K562 (cell line): ENCODE measurements around the gene UTP14C. TPM values are rescaled to one million over a fixed set of nuclear protein-coding genes. Genes with fewer than 3 reads are reported as not detected.

ENCODE experiments used
- ATAC-seq: fragments of 200-7000 bp; cut with Tn5 transposase; 3 replicates; pipeline ENCODE4 v1.9.1; 2020; ENCODE audit warnings: moderate library complexity
- BruUV-seq: library from RNA; stranded (reverse); fragments of 400-500 nt; replicated peaks from 2 replicates; lab custom pipeline; 2021; lab: Mats Ljungman, UMichigan
- CTCF ChIA-PET: fragments of 300-600 bp; formaldehyde crosslinking; extraction: SDS; loops from one replicate; lab custom pipeline; 2021; ENCODE audit warnings: low intra/inter-chr PET ratio; lab: Yijun Ruan, JAX
- POLR2A ChIA-PET: fragments of 300-600, 350-650 bp; sonication (Branson Sonifier 250); formaldehyde crosslinking; extraction: SDS; loops from one replicate; lab custom pipeline; 2021; ENCODE audit warnings: antibody characterized with exemption, inconsistent platforms; lab: Yijun Ruan, JAX
- DNase-seq, 4 experiments: peaks; one replicate each; pipeline versions ENCODE4 v3.0.0 to v3.0.0-alpha.2; 2011 to 2018; ENCODE audit warnings: low spot score in 3 of 4, mixed read lengths in 3 of 4; ENCODE audit errors: extremely low read depth in 1 of 4
- FAIRE-seq: peaks from 2 replicates; lab custom pipeline; 2011; peaks lifted over from hg19 to GRCh38; lab: Jason Lieb, UNC
- H2AFZ ChIP-seq: 2 replicates; pipeline ENCODE4 v1.6.0; 2011; ENCODE audit warnings: low read depth, low read length, control low read depth, inconsistent platforms
- H3K27ac ChIP-seq: fragments of 200-600 bp; 3 replicates; pipeline ENCODE4 v1.8.0; 2011; ENCODE audit warnings: low read depth, mild to moderate bottlenecking, control low read depth, inconsistent platforms, low read length, moderate library complexity, mixed read lengths; ENCODE audit errors: extremely low read depth
- H3K27me3 ChIP-seq, 2 experiments: fragments of 300-600 bp in 1 of 2; 2 replicates in 1 of 2; 3 replicates in 1 of 2; pipeline versions ENCODE4 v1.6.0 to v1.8.0; 2011; ENCODE audit warnings: inconsistent platforms in 2 of 2, low read length in 2 of 2, mild to moderate bottlenecking in 1 of 2, mixed read lengths in 1 of 2, moderate library complexity in 1 of 2; ENCODE audit not compliant: control insufficient read depth in 2 of 2, insufficient read depth in 2 of 2
- H3K36me3 ChIP-seq: fragments of 300-600 bp; 3 replicates; pipeline ENCODE4 v1.8.0; 2011; ENCODE audit warnings: mild to moderate bottlenecking, low read length, inconsistent platforms; ENCODE audit not compliant: control insufficient read depth, insufficient read depth
- H3K4me1 ChIP-seq, 2 experiments: fragments of 200-600 bp in 1 of 2; replicated peaks in 1 of 2; 2 replicates in 1 of 2; 3 replicates in 1 of 2; pipeline versions ENCODE4 v1.5.1 to v1.8.0; 2011; ENCODE audit warnings: inconsistent platforms in 2 of 2, low read length in 2 of 2, mild to moderate bottlenecking in 1 of 2, mixed read lengths in 1 of 2, moderate library complexity in 1 of 2; ENCODE audit not compliant: control insufficient read depth in 2 of 2, insufficient read depth in 2 of 2
- H3K4me2 ChIP-seq: 2 replicates; pipeline ENCODE4 v1.6.1; 2011; ENCODE audit warnings: low read length, control low read depth, inconsistent platforms, mixed read lengths; ENCODE audit not compliant: insufficient read depth
- H3K4me3 ChIP-seq: fragments of 200-600 bp; sonication (generic), shearing (Covaris generic); 2 replicates; pipeline ENCODE4 v1.5.1; 2016; ENCODE audit warnings: control low read depth, inconsistent platforms
- H3K79me2 ChIP-seq: fragments of 200-600 bp; 3 replicates; pipeline ENCODE4 v1.8.0; 2011; ENCODE audit warnings: low read length, inconsistent platforms; ENCODE audit not compliant: control insufficient read depth, insufficient read depth
- H3K9ac ChIP-seq, 2 experiments: 2 replicates each; pipeline versions ENCODE4 v1.6.0 to v1.6.1; 2011; ENCODE audit warnings: low read depth in 2 of 2, low read length in 2 of 2, control low read depth in 1 of 2, inconsistent platforms in 1 of 2, mild to moderate bottlenecking in 1 of 2, mixed read lengths in 1 of 2; ENCODE audit not compliant: insufficient read depth in 1 of 2
- H3K9me1 ChIP-seq: one replicate; pipeline ENCODE4 v1.6.0; 2011; ENCODE audit warnings: inconsistent platforms, mild to moderate bottlenecking, low read length, moderate library complexity; ENCODE audit not compliant: control insufficient read depth, insufficient read depth
- H3K9me3 ChIP-seq: replicated peaks from 2 replicates; pipeline ENCODE4 v1.5.1; 2011; ENCODE audit warnings: low read depth, low read length, inconsistent platforms; ENCODE audit not compliant: control insufficient read depth, insufficient read depth
- H4K20me1 ChIP-seq: replicated peaks from 2 replicates; pipeline ENCODE4 v1.6.1; 2011; ENCODE audit warnings: low read length, inconsistent platforms, mixed read lengths; ENCODE audit not compliant: control insufficient read depth, insufficient read depth
- CAMTA2 ChIP-seq: fragments of 250-450 bp; sonication (Bioruptor Pico); conservative IDR thresholded peaks from 2 replicates; pipeline ENCODE4 v1.5.1; 2022
- HMG20B ChIP-seq: fragments of 250-450 bp; sonication (Bioruptor Pico); IDR thresholded peaks from 2 replicates; pipeline ENCODE4 v1.5.0; 2021; ENCODE audit warnings: mild to moderate bottlenecking
- KDM1A ChIP-seq, 2 experiments: fragments of 450-650 bp; IDR thresholded peaks; 2 replicates each; pipeline ENCODE4 v1.6.1; 2016; ENCODE audit warnings: mild to moderate bottlenecking in 2 of 2
- MAFK ChIP-seq: IDR thresholded peaks from 2 replicates; pipeline ENCODE4 v1.6.1; 2011; ENCODE audit warnings: low read length, improper control_type of control experiment
- PTBP1 ChIP-seq: fragments of 200-400 bp; formaldehyde crosslinking; IDR thresholded peaks from 2 replicates; pipeline ENCODE4 v1.6.1; 2017; ENCODE audit warnings: low read depth, low read length
- PTTG1 ChIP-seq: fragments of 450-650 bp; IDR thresholded peaks from 2 replicates; pipeline ENCODE4 v1.6.1; 2016; ENCODE audit warnings: low read depth, mild to moderate bottlenecking, missing genetic modification characterization, missing compliant biosample characterization
- TEAD2 ChIP-seq: fragments of 450-650 bp; IDR thresholded peaks from 2 replicates; pipeline ENCODE4 v1.6.1; 2016; ENCODE audit warnings: missing genetic modification characterization, control low read depth, missing compliant biosample characterization
- TRIM24 ChIP-seq, 2 experiments: fragments of 450-650 bp; IDR thresholded peaks; 2 replicates each; pipeline ENCODE4 v1.6.1; 2016
- VEZF1 ChIP-seq: fragments of 200-800 bp; sonication (Bioruptor generic); IDR thresholded peaks from 2 replicates; pipeline ENCODE4 v1.6.1; 2017; ENCODE audit warnings: missing genetic modification characterization, missing compliant biosample characterization
- ZMIZ1 ChIP-seq, 2 experiments: fragments of 150-350 bp in 1 of 2; IDR thresholded peaks; 2 replicates each; pipeline ENCODE4 v1.6.1; 2012 to 2016; ENCODE audit warnings: low read depth in 2 of 2, low read length in 2 of 2, mild to moderate bottlenecking in 1 of 2, moderate library complexity in 1 of 2
- ZNF184 ChIP-seq: sonication (generic); formaldehyde crosslinking; IDR thresholded peaks from 2 replicates; pipeline ENCODE4 v1.5.0; 2020; ENCODE audit warnings: missing genetic modification reagents
- ZNF324 ChIP-seq: fragments of 250-450 bp; sonication (Bioruptor Pico); IDR thresholded peaks from 2 replicates; pipeline ENCODE4 v1.4.0; 2020; ENCODE audit warnings: mild to moderate bottlenecking
- WGBS: fragments of 100-300 bp; shearing (Covaris generic); methylation state at CpG from one replicate; pipeline ENCODE4 v1.1.6; 2016; ENCODE audit warnings: low coverage, mixed read lengths; ENCODE audit not compliant: insufficient coverage; ENCODE audit errors: missing lambda C conversion rate; 5-methylcytosine and 5-hydroxymethylcytosine counted together
- in situ Hi-C: fragments of 300-500 bp; cut with MboI; formaldehyde crosslinking; loops from 4 replicates; pipeline ENCODE4 v1.15.0; 2018; ENCODE audit warnings: inconsistent platforms, mixed read lengths
- intact Hi-C: fragments of 100-400 bp; cut with micrococcal nuclease; formaldehyde crosslinking; loops from 2 replicates; pipeline ENCODE4 v1.14.2; 2022
- polyA plus RNA-seq, 8 experiments: library from polyadenylated mRNA; depleted of rRNA in 4 of 8; stranded (reverse) in 5 of 8; unstranded in 3 of 8; fragments of >200 nt; fragmentation: Nextera tagmentation in 2 of 8; fragmentation: Illumina TruSeq in 1 of 8; extraction: Ambion mirVana in 2 of 8; extraction: Trizol in 1 of 8; gene quantifications; 2 replicates each; pipeline versions ENCODE4 v1.2.1 to v1.2.3, GENCODE V29; 2011 to 2014; ENCODE audit warnings: inconsistent platforms in 1 of 8, missing spikeins in 1 of 8
- total RNA-seq, 7 experiments: library from RNA; depleted of rRNA in 6 of 7; stranded (reverse); fragments of >200 nt in 6 of 7; fragmentation: Illumina TruSeq in 2 of 7; extraction: Trizol in 2 of 7; gene quantifications; 2 replicates each; pipeline versions ENCODE4 v1.2.1 to v1.2.3, GENCODE V29; 2011 to 2021; ENCODE audit warnings: low replicate concordance in 1 of 7

Gene UTP14C
- total and polyA plus RNA-seq, 9 of the 15 experiments (the other 6 are each of a cell fraction or from before 2014, with no cell fraction given): 3.4 to 10.3 (median 6.0) TPM

DNA sequence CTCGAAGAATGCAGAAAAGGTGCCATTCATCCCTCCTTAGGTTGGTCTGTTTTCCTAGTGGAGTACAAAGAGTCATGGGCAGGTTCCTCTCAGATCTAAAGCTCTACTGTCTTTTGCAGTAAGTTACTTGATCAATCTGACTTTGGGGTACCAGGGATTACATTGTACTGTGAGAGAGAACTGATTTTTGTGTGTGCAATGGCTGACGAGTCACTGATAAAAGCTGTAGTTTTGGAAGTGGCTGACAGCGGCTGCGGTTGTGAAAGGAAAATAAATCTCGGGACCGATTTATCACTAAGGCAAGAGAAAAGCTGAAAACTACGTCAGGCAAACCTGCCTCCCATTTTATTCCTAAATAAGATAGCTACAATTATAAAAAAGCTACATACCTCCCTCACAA, 26.9 kb downstream of the UTP14C start:
- Histone ChIP-seq H3K27me3 (no peaks in the 10 kb centered on the region), H3K36me3 (no peaks in the 10 kb centered on the region), H3K4me2 (no peak overlapping the region), H3K79me2 (no peaks in the 10 kb centered on the region), H4K20me1 (no peaks in the 10 kb centered on the region), H3K27ac (no peak overlapping the region), H3K9me1 (no peaks in the 10 kb centered on the region), H2AFZ (no peak overlapping the region), H3K9me3 (no peaks in the 10 kb centered on the region), H3K4me3 (no peak overlapping the region), H3K4me1 (no peaks in the 10 kb centered on the region), H3K9ac (no peak overlapping the region)
- DNase-seq (no peak), FAIRE-seq (no peak), ATAC-seq (no peak)
- in situ Hi-C loops: no loop called here
- POLR2A ChIA-PET: interaction anchor here (0.7 kb wide), 1 partner anchor 52 kb away, joined by 3 read pairs; no protein-coding TSS in a partner anchor
- no peak for TF ChIP-seq ZNF184 (CRISPR knock-in tag)
- peak in 1 of 2 experiments; percentile 21; a peak in 1 of 4 replicates for TF ChIP-seq KDM1A (IDR thresholded peaks at IDR 0.05)
- intact Hi-C loops: no loop called here
- CTCF ChIA-PET: no interaction called here
- BruUV-seq: no TSS peak
- 3% methylated on average over 7 of the region's 7 CpGs for WGBS

GRCh38 chr13:52053460-52053859, 29.0 kb downstream of the UTP14C start:
- no TSS peak for BruUV-seq
- H3K4me2 ChIP-seq: no peak overlapping the region
- intact Hi-C loops: no loop called here
- no peak overlapping the region for H3K27ac ChIP-seq
- H3K36me3 ChIP-seq: no peaks in the 10 kb centered on the region
- in situ Hi-C loops: no loop called here
- ATAC-seq: no peak
- H3K9me3 ChIP-seq: no peaks in the 10 kb centered on the region
- ChIA-PET POLR2A (no interaction called here), CTCF (no interaction called here)
- FAIRE-seq: no peak
- H3K4me1 ChIP-seq: no peaks in the 10 kb centered on the region
- no peak overlapping the region for H3K9ac ChIP-seq
- H4K20me1 ChIP-seq: no peaks in the 10 kb centered on the region
- no peaks in the 10 kb centered on the region for H3K9me1 ChIP-seq
- no peaks in the 10 kb centered on the region for H3K27me3 ChIP-seq
- DNase-seq: no peak
- H3K79me2 ChIP-seq: no peaks in the 10 kb centered on the region
- no peak overlapping the region for H2AFZ ChIP-seq
- H3K4me3 ChIP-seq: no peak overlapping the region
- 26% methylated on average over 4 of the region's 4 CpGs for WGBS
- no peak for TF ChIP-seq TRIM24 (IDR thresholded peaks at IDR 0.05)
- no peak for TF ChIP-seq ZNF324 (CRISPR knock-in tag)
- no peak for TF ChIP-seq PTBP1
- no peak for TF ChIP-seq ZMIZ1 (IDR thresholded peaks at IDR 0.05; ENCODE audit: low read depth in 2 of 2, low read length in 2 of 2)
- TF ChIP-seq PTTG1 (tag): no peak
- TF ChIP-seq VEZF1 (CRISPR knock-in tag): no peak
- no peak for TF ChIP-seq CAMTA2
- TF ChIP-seq MAFK: no peak
- TF ChIP-seq TEAD2 (tag): no peak
- TF ChIP-seq HMG20B (CRISPR knock-in tag): no peak
